HG03378 (cell line): ENCODE data around the gene CRB2.
"Not testable (repeated sequence)": the region's sequence is repeated elsewhere in the genome, so short reads cannot be mapped to it uniquely, and the experiment has no call there.

Source experiments
- ATAC-seq: cut with Tn5 transposase; IDR thresholded peaks from one replicate; pipeline ENCODE4 v1.9.1; 2021; ENCODE audit warnings: mild to moderate bottlenecking, moderate library complexity; ENCODE audit not compliant: unreplicated experiment

The CRB2 gene

GRCh38 chr9:123327697-123328100 lies 28.3 kb upstream of the CRB2 start:
- ATAC-seq, result no peak

- ATAC-seq, result no peak
Observed at GRCh38 chr9:123329329-123329955, 26.6 kb upstream of the CRB2 start.

- no peak for ATAC-seq
Observed at GRCh38 chr9:123331346-123332060, 24.5 kb upstream of the CRB2 start.

GRCh38 chr9:123333058-123333669 lies 22.8 kb upstream of the CRB2 start:
- ATAC-seq, result not testable (repeated sequence)

GRCh38 chr9:123334639-123335038 lies 21.4 kb upstream of the CRB2 start:
- no peak for ATAC-seq

GRCh38 chr9:123335193-123335985 lies 20.6 kb upstream of the CRB2 start:
- ATAC-seq, result no peak

GRCh38 chr9:123335986-123336329 lies 20.0 kb upstream of the CRB2 start:
- no peak for ATAC-seq

GRCh38 chr9:123336449-123336848 lies 19.5 kb upstream of the CRB2 start:
- ATAC-seq, result no peak

- ATAC-seq, result no peak
Observed at GRCh38 chr9:123336959-123337358, 19.0 kb upstream of the CRB2 start.

GRCh38 chr9:123337971-123338370 lies 18.0 kb upstream of the CRB2 start:
- ATAC-seq, result no peak

- ATAC-seq, result peak; percentile 61
Observed at GRCh38 chr9:123338710-123339665, 17.0 kb upstream of the CRB2 start.

- peak; percentile 41 for ATAC-seq
Observed at GRCh38 chr9:123339666-123340510, 16.1 kb upstream of the CRB2 start.

- no peak for ATAC-seq
Observed at GRCh38 chr9:123341816-123342215, 14.2 kb upstream of the CRB2 start.

GRCh38 chr9:123342247-123342646 lies 13.8 kb upstream of the CRB2 start:
- ATAC-seq, result no peak

- peak; percentile 32 for ATAC-seq
Observed at GRCh38 chr9:123343443-123344191, 12.4 kb upstream of the CRB2 start.

- ATAC-seq, result no peak
Observed at GRCh38 chr9:123344192-123344949, 11.6 kb upstream of the CRB2 start.

GRCh38 chr9:123345567-123345955 lies 10.4 kb upstream of the CRB2 start:
- no peak for ATAC-seq

- ATAC-seq, result no peak
Observed at GRCh38 chr9:123346026-123346425, 10.0 kb upstream of the CRB2 start.
